NK-92 treated with Interleukin-12 subunit alpha and Interleukin-12 subunit beta, amount 100 ng/mL, for 24 hours (cell line): ENCODE results near the gene PPP1R3F.
"Not testable (repeated sequence)": the region's sequence is repeated elsewhere in the genome, so short reads cannot be mapped to it uniquely, and the experiment has no call there.

Experiments used
- DNase-seq: peaks from one replicate; lab custom pipeline; 2025; lab: John Stamatoyannopoulos, UW

Gene PPP1R3F

GRCh38 chrX:49273181-49273727 is 3.7 kb downstream of the PPP1R3F start:
- no peak for DNase-seq

GRCh38 chrX:49276207-49276606 is 6.6 kb downstream of the PPP1R3F start:
- no peak for DNase-seq

- no peak for DNase-seq
Observed at GRCh38 chrX:49276671-49277534, 7.3 kb downstream of the PPP1R3F start.

GRCh38 chrX:49277535-49277830 is 7.9 kb downstream of the PPP1R3F start:
- no peak for DNase-seq

- DNase-seq = no peak
Observed at GRCh38 chrX:49278081-49278480, 8.5 kb downstream of the PPP1R3F start.

- DNase-seq = no peak
Observed at GRCh38 chrX:49282647-49283011, 13.0 kb downstream of the PPP1R3F start.

- no peak for DNase-seq
Observed at GRCh38 chrX:49284212-49284611, 14.6 kb downstream of the PPP1R3F start.

- no peak for DNase-seq
Observed at GRCh38 chrX:49286136-49286535, 16.5 kb downstream of the PPP1R3F start.

GRCh38 chrX:49286581-49286980 is 17.0 kb downstream of the PPP1R3F start:
- DNase-seq = no peak

GRCh38 chrX:49287665-49288064 is 18.1 kb downstream of the PPP1R3F start:
- DNase-seq = no peak

- no peak for DNase-seq
Observed at GRCh38 chrX:49290215-49290614, 20.6 kb downstream of the PPP1R3F start.

- DNase-seq = peak; percentile 18
Observed at GRCh38 chrX:49291615-49292337, 22.2 kb downstream of the PPP1R3F start.

GRCh38 chrX:49292400-49293362 is 23.1 kb downstream of the PPP1R3F start:
- no peak for DNase-seq

GRCh38 chrX:49299293-49299692 is 29.7 kb downstream of the PPP1R3F start:
- not testable (repeated sequence) for DNase-seq

- no peak for DNase-seq
Observed at GRCh38 chrX:49300703-49301102, 31.1 kb downstream of the PPP1R3F start.

- no peak for DNase-seq
Observed at GRCh38 chrX:49303346-49303745, 33.8 kb downstream of the PPP1R3F start, which contains the start of gene GAGE10. Gene GAGE10, plus strand, starts transcription at chrX:49303646. Its CDS starts 1,214 bp downstream, at chrX:49304860.

GRCh38 chrX:49307775-49308174 is 38.2 kb downstream of the PPP1R3F start:
- not testable (repeated sequence) for DNase-seq

- no peak for DNase-seq
Observed at GRCh38 chrX:49308604-49309269, 39.1 kb downstream of the PPP1R3F start.

- DNase-seq = no peak
Observed at GRCh38 chrX:49309401-49309981, 39.9 kb downstream of the PPP1R3F start.

- no peak for DNase-seq
Observed at GRCh38 chrX:49310371-49310770, 40.8 kb downstream of the PPP1R3F start.

- no peak for DNase-seq
Observed at GRCh38 chrX:49312176-49312575, 42.6 kb downstream of the PPP1R3F start.
